Stomach (tissue), 9 donors: ENCODE results near the gene DOCK2. TPM values are rescaled to one million over a fixed set of nuclear protein-coding genes. Genes with fewer than 3 reads are reported as not detected.

Experiments
- DNase-seq, 2 donors: peaks; one replicate each; pipeline versions ENCODE4 v3.0.0 to v3.0.0-alpha.2; 2013 to 2019
- H3K27ac ChIP-seq, 5 donors: fragments of 200-600 bp in 4 of 5; sonication (generic) in 4 of 5; one replicate each; pipeline ENCODE4 v1.5.1; 2013 to 2019; ENCODE audit warnings: mild to moderate bottlenecking in 1 of 5, moderate library complexity in 1 of 5
- H3K27me3 ChIP-seq, 3 donors: fragments of 200-600 bp; sonication (generic); one replicate each; pipeline ENCODE4 v1.5.1; 2017 to 2019; ENCODE audit warnings: mixed run types in 1 of 3
- H3K36me3 ChIP-seq, 4 donors: fragments of 200-600 bp; sonication (generic); 1 replicate in 3 of 4; 2 replicates in 1 of 4; pipeline ENCODE4 v1.5.1; 2016 to 2019
- H3K4me1 ChIP-seq, 4 donors: fragments of 200-600 bp; sonication (generic); one replicate each; pipeline ENCODE4 v1.5.1; 2016 to 2019
- H3K4me3 ChIP-seq, 4 donors: fragments of 200-600 bp; sonication (generic) in 3 of 4; one replicate each; pipeline ENCODE4 v1.5.1; 2016 to 2019; ENCODE audit warnings: mild to moderate bottlenecking in 1 of 4
- H3K9me3 ChIP-seq, 4 donors: fragments of 200-600 bp; sonication (generic); one replicate each; pipeline ENCODE4 v1.5.1; 2016 to 2019
- EP300 ChIP-seq: sonication (generic); formaldehyde crosslinking; IDR thresholded peaks from one replicate; pipeline ENCODE4 v1.6.1; 2017; ENCODE audit warnings: antibody characterized with exemption
- POLR2A ChIP-seq, 4 donors: fragments of 450-650 bp; IDR thresholded peaks; one replicate each; pipeline ENCODE4 v1.6.1; 2016; ENCODE audit warnings: antibody characterized with exemption in 4 of 4, control low read depth in 2 of 4, mild to moderate bottlenecking in 1 of 4, moderate library complexity in 1 of 4
- POLR2AphosphoS5 ChIP-seq, 3 donors: sonication (generic); formaldehyde crosslinking; IDR thresholded peaks; one replicate each; pipeline ENCODE4 v1.6.1; 2016; ENCODE audit warnings: antibody characterized with exemption in 3 of 3
- WGBS, 5 donors: extraction: QIAGEN DNeasy Blood & Tissue Kit in 3 of 5; methylation state at CpG; one replicate each; pipeline versions ENCODE4 v1.1.5 to v1.1.7; 2013 to 2018; 5-methylcytosine and 5-hydroxymethylcytosine counted together
- intact Hi-C: fragments of 100-400 bp; cut with DNase I; formaldehyde crosslinking; loops from one replicate; pipeline ENCODE4 v1.15.1; 2023; ENCODE audit warnings: low total_unique reads
- polyA plus RNA-seq, 3 donors: library from polyadenylated mRNA; stranded (reverse); fragments of 200-250 nt; gene quantifications; one replicate each; pipeline ENCODE4 v1.2.3, GENCODE V29; 2013
- total RNA-seq, 5 donors: library from RNA; depleted of rRNA; stranded (reverse); fragments of >200 nt; gene quantifications; one replicate each; pipeline versions ENCODE4 v1.1.0 to v1.2.3, GENCODE V29; 2014 to 2016
- TF ChIP-seq, protein P1 (sequence below), 7 experiments: fragments of 450-650 bp in 4 of 7; fragments of 200-600 bp in 3 of 7; sonication (generic) in 3 of 7; IDR thresholded peaks; one replicate each; pipeline ENCODE4 v1.5.1; 2016 to 2019; ENCODE audit warnings: antibody characterized with exemption in 7 of 7, control low read depth in 2 of 7, mild to moderate bottlenecking in 1 of 7
- donor health status: healthy with polysubstance abuse.
- donor health status: Bipolar disorder and iron deficiency.
- donor health status: healthy.

The DOCK2 gene
- total and polyA plus RNA-seq, 8 donors, result 2.1 to 50.2 (median 8.5) TPM

DNA sequence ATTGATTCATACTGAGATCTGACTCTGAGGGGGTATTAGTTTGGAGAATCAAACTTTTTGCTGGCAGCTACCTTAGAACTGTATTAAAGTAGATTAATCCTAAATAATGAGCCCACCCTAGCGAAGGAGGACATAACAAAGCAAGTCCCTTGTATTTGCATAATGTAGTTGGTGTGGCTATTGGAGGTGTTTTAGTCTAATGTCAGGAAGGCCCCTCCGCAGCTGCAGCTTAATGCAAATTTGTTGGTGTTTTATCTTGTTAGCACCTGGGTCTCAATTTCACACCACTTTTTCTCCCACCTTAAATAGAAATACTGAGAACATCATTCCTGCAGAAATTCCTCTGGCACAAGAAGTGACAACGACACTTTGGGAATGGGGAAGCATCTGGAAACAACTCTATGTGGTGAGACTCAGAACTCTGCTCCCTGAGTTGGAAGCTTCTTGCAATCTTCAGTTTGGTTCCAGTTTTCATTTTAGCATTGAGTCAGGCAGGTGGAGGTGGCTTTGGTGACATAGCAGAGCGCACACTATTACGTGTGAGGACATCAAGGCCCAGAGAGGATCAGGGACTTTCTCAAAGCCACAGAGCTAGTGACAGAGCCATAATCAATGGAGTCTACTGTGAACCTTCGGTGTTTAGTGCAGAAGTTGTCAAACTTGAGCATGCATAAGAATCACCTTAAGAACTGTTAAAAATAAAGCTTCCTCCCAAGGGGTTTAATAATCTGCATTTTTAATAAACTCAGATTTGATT lies 33.9 kb downstream of the DOCK2 start:
- 62 to 77% (median 70%) methylated on average over 6 of the region's 6 CpGs for WGBS, 5 donors
- no peak for TF ChIP-seq POLR2AphosphoS5 (IDR thresholded peaks at IDR 0.05)
- TF ChIP-seq, protein P1, sequence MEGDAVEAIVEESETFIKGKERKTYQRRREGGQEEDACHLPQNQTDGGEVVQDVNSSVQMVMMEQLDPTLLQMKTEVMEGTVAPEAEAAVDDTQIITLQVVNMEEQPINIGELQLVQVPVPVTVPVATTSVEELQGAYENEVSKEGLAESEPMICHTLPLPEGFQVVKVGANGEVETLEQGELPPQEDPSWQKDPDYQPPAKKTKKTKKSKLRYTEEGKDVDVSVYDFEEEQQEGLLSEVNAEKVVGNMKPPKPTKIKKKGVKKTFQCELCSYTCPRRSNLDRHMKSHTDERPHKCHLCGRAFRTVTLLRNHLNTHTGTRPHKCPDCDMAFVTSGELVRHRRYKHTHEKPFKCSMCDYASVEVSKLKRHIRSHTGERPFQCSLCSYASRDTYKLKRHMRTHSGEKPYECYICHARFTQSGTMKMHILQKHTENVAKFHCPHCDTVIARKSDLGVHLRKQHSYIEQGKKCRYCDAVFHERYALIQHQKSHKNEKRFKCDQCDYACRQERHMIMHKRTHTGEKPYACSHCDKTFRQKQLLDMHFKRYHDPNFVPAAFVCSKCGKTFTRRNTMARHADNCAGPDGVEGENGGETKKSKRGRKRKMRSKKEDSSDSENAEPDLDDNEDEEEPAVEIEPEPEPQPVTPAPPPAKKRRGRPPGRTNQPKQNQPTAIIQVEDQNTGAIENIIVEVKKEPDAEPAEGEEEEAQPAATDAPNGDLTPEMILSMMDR (IDR thresholded peaks at IDR 0.05), result no peak
- TF ChIP-seq POLR2A (IDR thresholded peaks at IDR 0.05), result no peak
- no peak for TF ChIP-seq EP300
- H3K27ac ChIP-seq, result peak overlapping the region in 1 of 5 donors; percentile 12

DNA sequence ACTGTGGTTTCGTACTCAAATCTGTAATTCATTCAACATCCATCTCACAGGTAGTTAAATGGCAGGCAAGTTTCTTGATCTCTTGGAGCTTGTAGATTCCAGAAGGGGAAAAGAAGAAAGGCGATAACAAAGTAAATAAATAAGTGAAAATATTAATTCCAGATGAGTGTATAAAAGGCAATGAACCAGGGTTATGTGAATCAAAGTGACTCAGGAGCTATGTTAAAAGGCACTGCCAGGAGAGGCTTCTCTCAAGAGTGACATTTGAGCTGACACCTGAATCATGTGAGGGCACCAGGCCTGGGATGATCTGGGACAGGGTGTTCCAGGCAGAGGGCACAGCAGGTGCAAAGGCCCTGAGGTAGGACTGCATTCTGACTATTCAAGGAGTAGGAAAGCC lies 45.0 kb downstream of the DOCK2 start:
- Histone ChIP-seq H3K4me3 (no peak overlapping the region), H3K27me3 (no peaks in the 10 kb centered on the region), H3K4me1 (no peaks in the 10 kb centered on the region), H3K36me3 (peaks cover 0 to 12% (median 4%) of the 10 kb centered on the region in 4 donors), H3K9me3 (no peaks in the 10 kb centered on the region), H3K27ac (no peak overlapping the region)
- DNase-seq, result no peak
- intact Hi-C loops, result no loop called here
- 89 to 92% (median 90%) methylated on average over 2 of the region's 2 CpGs for WGBS, 5 donors
- TF ChIP-seq POLR2AphosphoS5 (IDR thresholded peaks at IDR 0.05), result no peak
- TF ChIP-seq, protein P1 (IDR thresholded peaks at IDR 0.05), result no peak
- no peak for TF ChIP-seq EP300
- no peak for TF ChIP-seq POLR2A (IDR thresholded peaks at IDR 0.05)

More for the DNA sequence above, 33.9 kb downstream of the DOCK2 start:
- H3K36me3 ChIP-seq, result peaks cover 0 to 17% (median 0%) of the 10 kb centered on the region in 4 donors
- intact Hi-C loops, result no loop called here
- no peak overlapping the region for H3K4me3 ChIP-seq
- no peaks in the 10 kb centered on the region for H3K27me3 ChIP-seq
- H3K4me1 ChIP-seq, result no peaks in the 10 kb centered on the region
- no peaks in the 10 kb centered on the region for H3K9me3 ChIP-seq
- no peak for DNase-seq

DNA sequence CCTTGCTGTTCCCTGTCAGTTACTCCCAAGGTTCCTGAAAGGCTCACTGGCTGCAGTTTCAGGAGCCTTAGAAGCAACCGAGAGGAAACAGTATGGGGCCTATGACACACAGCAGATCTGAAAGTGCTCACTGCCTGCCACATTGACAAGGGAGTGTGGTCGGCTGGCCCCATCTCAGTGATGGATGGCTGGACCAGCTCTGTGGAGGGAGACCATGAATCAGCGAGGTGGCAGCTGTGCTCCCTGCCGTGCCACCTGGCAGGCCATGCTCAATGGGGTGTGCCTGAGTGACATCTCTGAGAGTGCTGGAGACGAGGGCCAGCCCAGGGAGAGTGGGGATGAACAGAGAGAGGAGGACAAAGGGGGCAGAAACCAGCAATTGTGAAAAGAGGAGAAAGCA lies 49.1 kb downstream of the DOCK2 start:
- Histone ChIP-seq H3K27ac (no peak overlapping the region), H3K9me3 (no peaks in the 10 kb centered on the region), H3K4me3 (no peak overlapping the region), H3K36me3 (peaks cover 0 to 16% (median 4%) of the 10 kb centered on the region in 4 donors), H3K27me3 (no peaks in the 10 kb centered on the region), H3K4me1 (no peaks in the 10 kb centered on the region)
- intact Hi-C loops, result no loop called here
- DNase-seq, result no peak
- TF ChIP-seq, protein P1 (IDR thresholded peaks at IDR 0.05), result no peak
- TF ChIP-seq POLR2AphosphoS5 (IDR thresholded peaks at IDR 0.05) (no peak), POLR2A (IDR thresholded peaks at IDR 0.05) (no peak), EP300 (no peak)
- WGBS, 5 donors, result 57 to 67% (median 61%) methylated on average over 5 of the region's 5 CpGs

DNA sequence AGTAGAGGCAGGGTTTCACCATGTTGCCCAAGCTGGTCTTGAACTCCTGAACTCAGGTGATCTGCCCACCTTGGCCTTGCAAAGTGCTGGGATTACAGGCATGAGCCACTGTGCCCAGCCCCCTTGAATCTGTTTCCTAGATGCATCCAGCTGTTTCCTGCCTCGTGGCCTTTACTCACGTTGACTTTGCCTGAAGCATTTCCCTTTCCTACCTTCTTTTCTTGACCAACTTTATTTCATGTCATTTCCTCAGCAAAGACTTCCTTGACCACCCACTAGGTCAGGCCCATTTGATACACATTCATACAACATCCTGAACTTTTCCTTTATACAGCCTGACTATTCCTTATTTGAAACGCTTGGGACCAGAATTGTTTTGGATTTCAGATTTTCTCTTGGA lies 51.0 kb downstream of the DOCK2 start:
- DNase-seq, result no peak
- 47 to 65% (median 62%) methylated on average over 3 of the region's 3 CpGs for WGBS, 5 donors
- intact Hi-C loops, result no loop called here
- Histone ChIP-seq H3K27me3 (no peaks in the 10 kb centered on the region), H3K4me1 (no peaks in the 10 kb centered on the region), H3K4me3 (no peak overlapping the region), H3K27ac (no peak overlapping the region), H3K9me3 (no peaks in the 10 kb centered on the region), H3K36me3 (peaks cover 0 to 13% (median 1%) of the 10 kb centered on the region in 4 donors)
- TF ChIP-seq, protein P1 (IDR thresholded peaks at IDR 0.05), result no peak
- no peak for TF ChIP-seq EP300
- TF ChIP-seq POLR2AphosphoS5 (IDR thresholded peaks at IDR 0.05), result no peak
- no peak for TF ChIP-seq POLR2A (IDR thresholded peaks at IDR 0.05)
